Measurements from ENCODE around the gene CNOT6.

- TF ChIP-seq, protein P1, sequence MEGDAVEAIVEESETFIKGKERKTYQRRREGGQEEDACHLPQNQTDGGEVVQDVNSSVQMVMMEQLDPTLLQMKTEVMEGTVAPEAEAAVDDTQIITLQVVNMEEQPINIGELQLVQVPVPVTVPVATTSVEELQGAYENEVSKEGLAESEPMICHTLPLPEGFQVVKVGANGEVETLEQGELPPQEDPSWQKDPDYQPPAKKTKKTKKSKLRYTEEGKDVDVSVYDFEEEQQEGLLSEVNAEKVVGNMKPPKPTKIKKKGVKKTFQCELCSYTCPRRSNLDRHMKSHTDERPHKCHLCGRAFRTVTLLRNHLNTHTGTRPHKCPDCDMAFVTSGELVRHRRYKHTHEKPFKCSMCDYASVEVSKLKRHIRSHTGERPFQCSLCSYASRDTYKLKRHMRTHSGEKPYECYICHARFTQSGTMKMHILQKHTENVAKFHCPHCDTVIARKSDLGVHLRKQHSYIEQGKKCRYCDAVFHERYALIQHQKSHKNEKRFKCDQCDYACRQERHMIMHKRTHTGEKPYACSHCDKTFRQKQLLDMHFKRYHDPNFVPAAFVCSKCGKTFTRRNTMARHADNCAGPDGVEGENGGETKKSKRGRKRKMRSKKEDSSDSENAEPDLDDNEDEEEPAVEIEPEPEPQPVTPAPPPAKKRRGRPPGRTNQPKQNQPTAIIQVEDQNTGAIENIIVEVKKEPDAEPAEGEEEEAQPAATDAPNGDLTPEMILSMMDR (IDR thresholded peaks at IDR 0.05): no peak
- no peak for TF ChIP-seq POLR2A (IDR thresholded peaks at IDR 0.05)
Observed at GRCh38 chr5:180608572-180609310, 114.6 kb downstream of the CNOT6 start.

All from testis (tissue), 2 donors.